ENCODE measurements around the gene C2CD4C.

The C2CD4C gene

DNA sequence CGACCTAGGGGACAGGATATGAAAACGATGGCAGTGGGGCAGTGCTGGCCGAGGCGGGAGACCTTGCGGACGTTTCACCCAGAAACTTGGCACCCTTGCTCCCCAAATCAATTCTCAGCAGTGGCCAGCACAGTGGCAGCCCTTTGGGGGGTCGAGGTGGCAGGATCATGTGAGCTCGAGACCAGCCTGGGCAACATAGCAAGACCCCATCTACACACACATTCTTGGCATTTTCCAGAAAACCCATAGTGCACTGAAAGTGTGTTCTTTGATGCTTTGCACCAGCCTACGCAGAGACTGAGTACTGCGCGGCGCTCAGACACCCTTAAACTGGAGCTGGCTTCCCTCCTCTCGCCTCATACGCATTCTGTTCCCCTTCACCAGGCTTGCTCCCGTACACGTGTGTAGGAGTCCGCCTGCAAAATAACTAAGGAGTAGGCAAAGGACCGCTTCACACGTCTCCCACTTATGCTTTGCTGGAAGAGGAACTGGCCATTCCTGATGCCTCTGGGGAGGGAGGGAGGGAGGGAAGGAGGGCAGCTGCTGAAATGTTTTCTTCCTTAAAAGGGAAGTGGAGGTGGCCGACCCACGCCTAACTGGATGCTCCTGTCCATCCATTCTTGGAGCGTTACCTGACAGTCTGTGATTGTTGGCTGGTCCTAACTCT lies 40.9 kb downstream of the C2CD4C start:
- H3K4me3 ChIP-seq (ENCODE audit: control insufficient read depth in 1 of 7, extremely low read depth in 1 of 7, insufficient read depth in 4 of 7, low read depth in 2 of 7, low read length in 6 of 7), result no peak overlapping the region
- no peak for DNase-seq
- H3K36me3 ChIP-seq (ENCODE audit: control insufficient read depth in 4 of 4, insufficient read depth in 4 of 4, low read length in 3 of 4), result no peaks in the 10 kb centered on the region
- H3K9me3 ChIP-seq (ENCODE audit: control extremely low read depth in 1 of 5, control insufficient read depth in 4 of 5, insufficient read depth in 2 of 5, low read depth in 1 of 5, low read length in 4 of 5), result peaks cover 0 to 3% (median 0%) of the 10 kb centered on the region in 5 experiments
- 72% methylated on average over 22 of the region's 22 CpGs for WGBS (ENCODE audit: insufficient coverage)
- ChIA-PET POLR2A (no interaction called here), CTCF (no interaction called here)
- H3K4me1 ChIP-seq (ENCODE audit: control extremely low read depth in 1 of 4, control insufficient read depth in 4 of 4, insufficient read depth in 4 of 4, low read length in 3 of 4), result no peaks in the 10 kb centered on the region
- H3K27ac ChIP-seq (ENCODE audit: insufficient read depth in 1 of 2, low read depth in 1 of 2, low read length in 2 of 2, poor library complexity in 1 of 2, severe bottlenecking in 2 of 2), result no peak overlapping the region
- H3K27me3 ChIP-seq (replicated peaks in 2 of 5; ENCODE audit: control insufficient read depth in 4 of 5, insufficient read depth in 5 of 5, low read length in 4 of 5), result peaks cover 0 to 45% (median 11%) of the 10 kb centered on the region in 5 experiments

DNA sequence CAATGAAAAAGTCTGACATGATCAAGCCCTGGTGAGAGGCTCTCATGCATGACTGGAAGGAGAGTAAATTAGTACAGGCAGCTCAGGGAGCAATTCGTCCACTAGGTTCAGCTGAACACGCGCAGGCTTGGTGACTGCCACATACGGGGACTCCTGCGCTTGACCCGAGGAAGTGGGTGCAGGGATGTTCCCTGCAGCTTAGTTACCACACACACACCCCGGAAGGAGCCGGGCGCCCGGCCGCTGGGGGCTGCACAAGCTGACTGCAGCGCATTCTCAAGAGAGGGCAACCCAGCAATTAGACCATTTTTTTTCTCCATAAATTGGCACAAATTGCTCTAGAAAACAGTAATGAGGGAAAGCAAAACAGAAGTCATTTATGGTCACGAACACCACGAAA lies 41.4 kb downstream of the C2CD4C start:
- ChIA-PET POLR2A (no interaction called here), CTCF (no interaction called here)
- Histone ChIP-seq H3K4me1 (ENCODE audit: control extremely low read depth in 1 of 4, control insufficient read depth in 4 of 4, insufficient read depth in 4 of 4, low read length in 3 of 4) (no peaks in the 10 kb centered on the region), H3K27ac (ENCODE audit: insufficient read depth in 1 of 2, low read depth in 1 of 2, low read length in 2 of 2, poor library complexity in 1 of 2, severe bottlenecking in 2 of 2) (no peak overlapping the region), H3K9me3 (ENCODE audit: control extremely low read depth in 1 of 5, control insufficient read depth in 4 of 5, insufficient read depth in 2 of 5, low read depth in 1 of 5, low read length in 4 of 5) (peaks cover 0 to 3% (median 0%) of the 10 kb centered on the region in 5 experiments), H3K4me3 (ENCODE audit: control insufficient read depth in 1 of 7, extremely low read depth in 1 of 7, insufficient read depth in 4 of 7, low read depth in 2 of 7, low read length in 6 of 7) (no peak overlapping the region), H3K36me3 (ENCODE audit: control insufficient read depth in 4 of 4, insufficient read depth in 4 of 4, low read length in 3 of 4) (no peaks in the 10 kb centered on the region), H3K27me3 (replicated peaks in 2 of 5; ENCODE audit: control insufficient read depth in 4 of 5, insufficient read depth in 5 of 5, low read length in 4 of 5) (peaks cover 0 to 41% (median 9%) of the 10 kb centered on the region in 5 experiments)
- WGBS (ENCODE audit: insufficient coverage), result 89% methylated on average over 6 of the region's 14 CpGs
- DNase-seq, result no peak

DNA sequence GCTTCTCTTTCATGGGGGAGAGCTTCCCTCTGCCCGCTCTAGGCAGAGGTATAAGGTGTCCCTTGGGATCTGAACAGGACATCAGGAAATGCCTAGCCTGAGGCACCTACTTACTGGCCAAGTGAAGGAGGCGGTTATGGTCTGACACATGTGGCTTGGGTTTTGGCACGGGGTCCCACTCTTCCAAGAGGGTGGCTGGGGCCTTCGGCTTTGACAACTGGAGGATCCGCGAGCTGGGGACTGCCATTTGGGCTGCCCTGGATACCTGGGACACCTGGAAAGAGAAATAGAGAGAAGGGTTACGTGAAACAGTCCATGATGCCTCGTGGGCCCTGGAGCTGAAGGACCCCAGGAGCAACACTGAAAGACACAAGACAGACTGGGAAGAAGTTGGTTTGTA lies 42.0 kb downstream of the C2CD4C start:
- CTCF ChIA-PET, result interaction anchor here (1.0 kb wide), 1 partner anchor 17 kb away, joined by 3 read pairs; no protein-coding TSS in a partner anchor
- H3K27ac ChIP-seq (ENCODE audit: insufficient read depth in 1 of 2, low read depth in 1 of 2, low read length in 2 of 2, poor library complexity in 1 of 2, severe bottlenecking in 2 of 2), result no peak overlapping the region
- peaks cover 0 to 3% (median 0%) of the 10 kb centered on the region in 5 experiments for H3K9me3 ChIP-seq (ENCODE audit: control extremely low read depth in 1 of 5, control insufficient read depth in 4 of 5, insufficient read depth in 2 of 5, low read depth in 1 of 5, low read length in 4 of 5)
- DNase-seq, result no peak
- H3K36me3 ChIP-seq (ENCODE audit: control insufficient read depth in 4 of 4, insufficient read depth in 4 of 4, low read length in 3 of 4), result no peaks in the 10 kb centered on the region
- 98% methylated on average over 6 of the region's 8 CpGs for WGBS (ENCODE audit: insufficient coverage)
- no peak overlapping the region for H3K4me3 ChIP-seq (ENCODE audit: control insufficient read depth in 1 of 7, extremely low read depth in 1 of 7, insufficient read depth in 4 of 7, low read depth in 2 of 7, low read length in 6 of 7)
- POLR2A ChIA-PET, result no interaction called here
- H3K4me1 ChIP-seq (ENCODE audit: control extremely low read depth in 1 of 4, control insufficient read depth in 4 of 4, insufficient read depth in 4 of 4, low read length in 3 of 4), result no peaks in the 10 kb centered on the region
- peaks cover 0 to 37% (median 8%) of the 10 kb centered on the region in 5 experiments for H3K27me3 ChIP-seq (replicated peaks in 2 of 5; ENCODE audit: control insufficient read depth in 4 of 5, insufficient read depth in 5 of 5, low read length in 4 of 5)

DNA sequence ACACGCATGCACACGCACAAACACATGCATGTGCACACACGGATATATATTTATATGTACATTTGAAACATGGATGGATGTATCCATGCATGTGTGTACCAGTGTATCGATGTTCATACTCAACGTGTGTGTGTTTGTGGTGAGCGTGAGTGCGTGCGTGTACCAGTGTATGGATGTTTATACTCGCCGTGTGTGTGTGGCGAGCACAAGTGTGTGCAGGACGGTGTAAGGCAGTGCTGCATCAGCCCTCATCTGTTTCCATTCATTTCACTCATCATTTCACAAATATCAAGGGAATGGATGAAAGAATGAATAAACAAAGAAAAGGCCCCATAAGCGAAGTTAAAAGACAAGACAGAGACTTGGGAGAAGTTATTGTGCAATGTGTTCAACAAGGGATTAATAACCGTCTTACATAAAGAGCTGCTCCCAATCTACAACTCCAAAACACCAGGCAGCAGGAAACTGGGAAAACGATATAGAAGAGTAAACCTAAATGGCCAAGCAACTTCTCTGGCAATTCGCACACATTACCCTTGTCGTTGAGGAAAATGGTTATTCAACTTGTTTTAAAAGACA lies 42.7 kb downstream of the C2CD4C start:
- WGBS (ENCODE audit: insufficient coverage), result 91% methylated on average over 4 of the region's 17 CpGs
- DNase-seq, result no peak
- H3K27ac ChIP-seq (ENCODE audit: insufficient read depth in 1 of 2, low read depth in 1 of 2, low read length in 2 of 2, poor library complexity in 1 of 2, severe bottlenecking in 2 of 2), result no peak overlapping the region
- H3K4me3 ChIP-seq (ENCODE audit: control insufficient read depth in 1 of 7, extremely low read depth in 1 of 7, insufficient read depth in 4 of 7, low read depth in 2 of 7, low read length in 6 of 7), result no peak overlapping the region
- CTCF ChIA-PET, result interaction anchor here (1.0 kb wide), 1 partner anchor 18 kb away, joined by 3 read pairs; no protein-coding TSS in a partner anchor
- H3K27me3 ChIP-seq (replicated peaks in 2 of 5; ENCODE audit: control insufficient read depth in 4 of 5, insufficient read depth in 5 of 5, low read length in 4 of 5), result peaks cover 0 to 31% (median 3%) of the 10 kb centered on the region in 5 experiments
- no peaks in the 10 kb centered on the region for H3K36me3 ChIP-seq (ENCODE audit: control insufficient read depth in 4 of 4, insufficient read depth in 4 of 4, low read length in 3 of 4)
- H3K9me3 ChIP-seq (ENCODE audit: control extremely low read depth in 1 of 5, control insufficient read depth in 4 of 5, insufficient read depth in 2 of 5, low read depth in 1 of 5, low read length in 4 of 5), result peaks cover 0 to 3% (median 0%) of the 10 kb centered on the region in 5 experiments
- H3K4me1 ChIP-seq (ENCODE audit: control extremely low read depth in 1 of 4, control insufficient read depth in 4 of 4, insufficient read depth in 4 of 4, low read length in 3 of 4), result no peaks in the 10 kb centered on the region
- POLR2A ChIA-PET, result no interaction called here

- Histone ChIP-seq H3K9me3 (ENCODE audit: control extremely low read depth in 1 of 5, control insufficient read depth in 4 of 5, insufficient read depth in 2 of 5, low read depth in 1 of 5, low read length in 4 of 5) (peaks cover 0 to 3% (median 0%) of the 10 kb centered on the region in 5 experiments), H3K27ac (ENCODE audit: insufficient read depth in 1 of 2, low read depth in 1 of 2, low read length in 2 of 2, poor library complexity in 1 of 2, severe bottlenecking in 2 of 2) (no peak overlapping the region), H3K27me3 (replicated peaks in 2 of 5; ENCODE audit: control insufficient read depth in 4 of 5, insufficient read depth in 5 of 5, low read length in 4 of 5) (peaks cover 0 to 31% (median 3%) of the 10 kb centered on the region in 5 experiments), H3K4me3 (ENCODE audit: control insufficient read depth in 1 of 7, extremely low read depth in 1 of 7, insufficient read depth in 4 of 7, low read depth in 2 of 7, low read length in 6 of 7) (no peak overlapping the region), H3K36me3 (ENCODE audit: control insufficient read depth in 4 of 4, insufficient read depth in 4 of 4, low read length in 3 of 4) (no peaks in the 10 kb centered on the region), H3K4me1 (ENCODE audit: control extremely low read depth in 1 of 4, control insufficient read depth in 4 of 4, insufficient read depth in 4 of 4, low read length in 3 of 4) (no peaks in the 10 kb centered on the region)
- WGBS (ENCODE audit: insufficient coverage), result 81% methylated on average over 15 of the region's 17 CpGs
- ChIA-PET CTCF (no interaction called here), POLR2A (no interaction called here)
- DNase-seq, result no peak
Observed at GRCh38 chr19:364496-365287, 44.3 kb downstream of the C2CD4C start.

DNA sequence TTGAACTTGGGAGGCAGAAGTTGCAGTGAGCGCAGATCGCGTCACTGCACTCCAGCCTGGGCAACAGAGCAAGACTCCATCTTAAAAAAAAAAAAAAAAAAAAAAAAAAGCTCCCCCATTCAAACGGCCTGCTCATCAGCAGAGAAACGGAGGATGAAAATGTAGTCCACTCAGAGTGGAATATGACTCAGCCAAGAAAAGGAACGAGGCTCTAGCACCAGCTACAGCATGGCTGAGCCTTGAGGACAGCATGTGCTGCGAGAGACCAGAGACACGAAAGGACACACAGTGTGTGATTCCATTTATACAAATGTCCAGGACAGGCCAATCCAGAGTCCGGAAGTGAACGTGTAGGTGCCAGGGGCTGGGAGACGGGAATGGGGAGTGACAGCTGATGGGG lies 46.3 kb downstream of the C2CD4C start:
- no peak overlapping the region for H3K4me3 ChIP-seq (ENCODE audit: control insufficient read depth in 1 of 7, extremely low read depth in 1 of 7, insufficient read depth in 4 of 7, low read depth in 2 of 7, low read length in 6 of 7)
- H3K36me3 ChIP-seq (ENCODE audit: control insufficient read depth in 4 of 4, insufficient read depth in 4 of 4, low read length in 3 of 4), result no peaks in the 10 kb centered on the region
- POLR2A ChIA-PET, result no interaction called here
- DNase-seq, result no peak
- H3K9me3 ChIP-seq (ENCODE audit: control extremely low read depth in 1 of 5, control insufficient read depth in 4 of 5, insufficient read depth in 2 of 5, low read depth in 1 of 5, low read length in 4 of 5), result peaks cover 0 to 3% (median 0%) of the 10 kb centered on the region in 5 experiments
- no peaks in the 10 kb centered on the region for H3K4me1 ChIP-seq (ENCODE audit: control extremely low read depth in 1 of 4, control insufficient read depth in 4 of 4, insufficient read depth in 4 of 4, low read length in 3 of 4)
- peaks cover 0 to 22% (median 3%) of the 10 kb centered on the region in 5 experiments for H3K27me3 ChIP-seq (replicated peaks in 2 of 5; ENCODE audit: control insufficient read depth in 4 of 5, insufficient read depth in 5 of 5, low read length in 4 of 5)
- WGBS (ENCODE audit: insufficient coverage), result 86% methylated on average over 8 of the region's 11 CpGs
- CTCF ChIA-PET, result no interaction called here
- H3K27ac ChIP-seq (ENCODE audit: insufficient read depth in 1 of 2, low read depth in 1 of 2, low read length in 2 of 2, poor library complexity in 1 of 2, severe bottlenecking in 2 of 2), result no peak overlapping the region

DNA sequence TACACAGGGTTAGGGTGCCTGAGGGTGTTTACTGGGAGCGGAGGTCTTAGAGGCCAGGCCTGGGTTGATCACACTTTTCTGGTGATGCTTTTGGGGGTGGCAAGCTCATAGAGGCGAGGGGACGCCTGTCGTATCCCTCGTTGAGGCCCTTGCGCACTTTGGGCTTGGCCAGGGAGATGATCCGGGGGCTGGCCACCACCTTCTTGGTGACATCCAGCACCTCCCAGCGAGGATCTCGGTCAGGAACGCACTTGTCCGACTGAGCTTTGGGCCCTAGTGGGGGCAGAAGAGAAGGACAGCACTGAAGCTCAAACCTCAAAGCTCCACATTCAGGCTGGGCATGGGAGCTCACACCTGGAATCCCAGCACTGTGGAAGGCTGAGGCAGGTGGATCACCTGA lies 46.8 kb downstream of the C2CD4C start:
- Histone ChIP-seq H3K27ac (ENCODE audit: insufficient read depth in 1 of 2, low read depth in 1 of 2, low read length in 2 of 2, poor library complexity in 1 of 2, severe bottlenecking in 2 of 2) (no peak overlapping the region), H3K4me3 (ENCODE audit: control insufficient read depth in 1 of 7, extremely low read depth in 1 of 7, insufficient read depth in 4 of 7, low read depth in 2 of 7, low read length in 6 of 7) (no peak overlapping the region), H3K27me3 (replicated peaks in 2 of 5; ENCODE audit: control insufficient read depth in 4 of 5, insufficient read depth in 5 of 5, low read length in 4 of 5) (peaks cover 0 to 20% (median 3%) of the 10 kb centered on the region in 5 experiments), H3K4me1 (ENCODE audit: control extremely low read depth in 1 of 4, control insufficient read depth in 4 of 4, insufficient read depth in 4 of 4, low read length in 3 of 4) (no peaks in the 10 kb centered on the region), H3K36me3 (ENCODE audit: control insufficient read depth in 4 of 4, insufficient read depth in 4 of 4, low read length in 3 of 4) (no peaks in the 10 kb centered on the region), H3K9me3 (ENCODE audit: control extremely low read depth in 1 of 5, control insufficient read depth in 4 of 5, insufficient read depth in 2 of 5, low read depth in 1 of 5, low read length in 4 of 5) (peaks cover 0 to 3% (median 0%) of the 10 kb centered on the region in 5 experiments)
- ChIA-PET POLR2A (no interaction called here), CTCF (no interaction called here)
- DNase-seq, result no peak
- 98% methylated on average over 7 of the region's 11 CpGs for WGBS (ENCODE audit: insufficient coverage)

All from common myeloid progenitor, CD34-positive (primary cell).